Omental fat pad (tissue), 4 donors: ENCODE measurements around the gene NPAS3. TPM values are rescaled to one million over a fixed set of nuclear protein-coding genes. Genes with fewer than 3 reads are reported as not detected.

ENCODE experiments used
- ATAC-seq: fragments of 150-250 bp; one replicate; pipeline ENCODE4 v1.9.1; 2016; ENCODE audit warnings: mild to moderate bottlenecking, moderate library complexity; ENCODE audit not compliant: low FRiP score
- DNase-seq: peaks from one replicate; pipeline ENCODE4 v3.0.0-alpha.2; 2019; ENCODE audit warnings: low spot score
- total RNA-seq, 4 donors: library from RNA; depleted of rRNA; stranded (reverse); fragments of >200 nt; gene quantifications; one replicate each; pipeline ENCODE4 v1.1.0, GENCODE V29; 2016
- TF ChIP-seq, protein P1 (sequence below), 3 donors: fragments of 450-650 bp; IDR thresholded peaks; one replicate each; pipeline ENCODE4 v1.5.1; 2016 to 2017; ENCODE audit warnings: antibody characterized with exemption in 3 of 3, mild to moderate bottlenecking in 3 of 3, moderate library complexity in 2 of 3

NPAS3 gene
- total RNA-seq, 4 donors from 2014 or later = 0.79 to 6.0 (median 2.5) TPM

- DNase-seq (no peak), ATAC-seq (no peak)
- TF ChIP-seq, protein P1, sequence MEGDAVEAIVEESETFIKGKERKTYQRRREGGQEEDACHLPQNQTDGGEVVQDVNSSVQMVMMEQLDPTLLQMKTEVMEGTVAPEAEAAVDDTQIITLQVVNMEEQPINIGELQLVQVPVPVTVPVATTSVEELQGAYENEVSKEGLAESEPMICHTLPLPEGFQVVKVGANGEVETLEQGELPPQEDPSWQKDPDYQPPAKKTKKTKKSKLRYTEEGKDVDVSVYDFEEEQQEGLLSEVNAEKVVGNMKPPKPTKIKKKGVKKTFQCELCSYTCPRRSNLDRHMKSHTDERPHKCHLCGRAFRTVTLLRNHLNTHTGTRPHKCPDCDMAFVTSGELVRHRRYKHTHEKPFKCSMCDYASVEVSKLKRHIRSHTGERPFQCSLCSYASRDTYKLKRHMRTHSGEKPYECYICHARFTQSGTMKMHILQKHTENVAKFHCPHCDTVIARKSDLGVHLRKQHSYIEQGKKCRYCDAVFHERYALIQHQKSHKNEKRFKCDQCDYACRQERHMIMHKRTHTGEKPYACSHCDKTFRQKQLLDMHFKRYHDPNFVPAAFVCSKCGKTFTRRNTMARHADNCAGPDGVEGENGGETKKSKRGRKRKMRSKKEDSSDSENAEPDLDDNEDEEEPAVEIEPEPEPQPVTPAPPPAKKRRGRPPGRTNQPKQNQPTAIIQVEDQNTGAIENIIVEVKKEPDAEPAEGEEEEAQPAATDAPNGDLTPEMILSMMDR (IDR thresholded peaks at IDR 0.05) = no peak
Observed at GRCh38 chr14:33808187-33808586, 869.5 kb downstream of the NPAS3 start.

DNA sequence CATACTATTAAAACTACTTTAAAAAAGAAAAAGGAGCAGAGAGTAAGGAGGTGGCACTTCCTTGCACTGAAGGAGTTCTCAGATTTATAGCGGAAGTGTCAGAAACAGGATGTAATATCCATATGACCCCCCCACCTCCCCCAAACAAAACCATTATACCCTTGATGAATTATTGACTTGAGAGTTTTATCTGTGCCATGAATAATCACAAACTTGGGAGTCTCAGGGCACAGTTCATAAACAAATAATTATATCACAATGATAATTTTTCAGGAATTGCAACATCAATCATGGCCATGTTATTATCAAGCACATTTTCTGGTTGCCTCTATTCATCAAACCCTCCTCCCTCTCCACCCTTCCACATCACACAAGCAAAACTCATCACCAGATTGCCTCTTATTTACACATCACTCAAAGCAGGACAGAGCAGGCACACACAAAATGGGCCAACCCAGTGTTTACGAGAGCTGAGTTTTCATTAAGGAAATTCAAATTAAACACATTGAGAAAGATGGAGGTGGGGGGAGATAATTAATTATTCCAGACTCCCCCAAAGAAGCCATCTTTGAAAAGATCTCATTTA is 870.8 kb downstream of the NPAS3 start:
- ATAC-seq (no peak), DNase-seq (no peak)
- TF ChIP-seq, protein P1 (IDR thresholded peaks at IDR 0.05) = no peak

DNA sequence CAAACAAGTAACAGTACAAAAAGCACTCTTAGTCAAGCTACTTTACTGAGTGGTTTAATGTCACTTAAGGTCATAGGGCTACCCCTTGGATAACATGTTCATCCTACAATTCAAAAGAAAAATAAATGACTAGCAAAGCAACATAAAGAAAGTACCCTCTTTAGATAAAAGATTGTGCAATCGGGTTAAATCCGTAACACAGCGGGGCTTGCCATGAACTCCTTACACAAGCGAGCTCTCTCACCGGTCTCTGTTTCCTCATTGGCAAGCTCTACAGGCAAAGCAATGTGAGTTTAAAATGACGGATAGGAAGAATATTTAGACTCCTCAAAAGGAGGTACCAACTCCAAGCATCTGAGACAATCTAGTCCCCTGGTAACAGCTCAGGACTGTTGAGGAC is 871.6 kb downstream of the NPAS3 start:
- DNase-seq (no peak), ATAC-seq (no peak)
- TF ChIP-seq, protein P1 (IDR thresholded peaks at IDR 0.05) = no peak

DNA sequence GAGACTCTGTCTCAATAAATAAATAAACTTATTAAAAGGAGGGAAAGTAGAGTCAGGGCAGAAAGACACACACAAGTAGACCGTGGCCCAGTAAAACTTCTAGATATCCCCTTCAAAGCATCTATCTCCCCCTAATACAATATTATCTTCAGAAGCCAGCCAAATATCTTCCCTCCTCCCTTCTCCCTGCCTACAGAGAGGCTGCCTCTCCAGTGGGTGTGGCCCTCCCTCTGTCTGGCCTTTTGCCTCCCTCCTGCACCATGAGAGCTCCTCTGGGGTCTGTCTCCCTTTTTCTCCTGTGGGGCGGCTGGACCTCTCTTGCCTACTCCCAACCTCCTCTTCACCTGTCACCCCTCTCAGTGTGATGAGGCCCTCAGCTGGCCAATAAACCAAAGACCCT is 873.0 kb downstream of the NPAS3 start:
- DNase-seq = no peak
- no peak for ATAC-seq
- TF ChIP-seq, protein P1 (IDR thresholded peaks at IDR 0.05) = no peak

GRCh38 chr14:33812181-33812580 is 873.5 kb downstream of the NPAS3 start:
- TF ChIP-seq, protein P1 (IDR thresholded peaks at IDR 0.05) = no peak
- no peak for ATAC-seq
- DNase-seq = no peak

- no peak for ATAC-seq
- no peak for DNase-seq
Observed at GRCh38 chr14:33812601-33813000, 873.9 kb downstream of the NPAS3 start.

GRCh38 chr14:33814010-33814409 is 875.3 kb downstream of the NPAS3 start:
- DNase-seq = no peak
- TF ChIP-seq, protein P1 (IDR thresholded peaks at IDR 0.05) = no peak
- ATAC-seq = no peak

More at GRCh38 chr14:33812601-33813000, 873.9 kb downstream of the NPAS3 start:
- TF ChIP-seq, protein P1 (IDR thresholded peaks at IDR 0.05) = no peak
